ENCODE measurements around the gene TCF4. TPM values are rescaled to one million over a fixed set of nuclear protein-coding genes. Genes with fewer than 3 reads are reported as not detected.
A peak's percentile ranks its signal among the peaks of the same experiment; 100 is the strongest.

Gene TCF4
- total and polyA plus RNA-seq, 2 donors, result 12.7 to 36.6 TPM

GRCh38 chr18:55579501-55580270 is 8.3 kb downstream of the TCF4 start:
- no peak for DNase-seq (ENCODE audit: low read depth in 6 of 9, low spot score in 9 of 9)
- H3K4me3 ChIP-seq (ENCODE audit: low read length in 2 of 2), result no peak overlapping the region
- no peaks in the 10 kb centered on the region for H3K27me3 ChIP-seq (ENCODE audit: control insufficient read depth in 2 of 2, insufficient read depth in 1 of 2, low read length in 1 of 2)
- WGBS, result 83% methylated on average over 4 of the region's 4 CpGs
- no peaks in the 10 kb centered on the region for H3K36me3 ChIP-seq (ENCODE audit: control insufficient read depth in 2 of 2, insufficient read depth in 2 of 2, low read length in 1 of 2)
- no peak overlapping the region for H3K27ac ChIP-seq (ENCODE audit: low read depth in 1 of 2, low read length in 1 of 2)
- peaks cover 2% of the 10 kb centered on the region in 2 donors for H3K4me1 ChIP-seq (ENCODE audit: control insufficient read depth in 2 of 2, insufficient read depth in 2 of 2, low read length in 2 of 2)
- H3K9me3 ChIP-seq (ENCODE audit: control insufficient read depth in 2 of 2, insufficient read depth in 1 of 2, low read length in 1 of 2), result no peaks in the 10 kb centered on the region

GRCh38 chr18:55577812-55578539 is 10.0 kb downstream of the TCF4 start:
- DNase-seq (ENCODE audit: low read depth in 6 of 9, low spot score in 9 of 9), result peak in 1 of 9 donors; percentile 33
- Histone ChIP-seq H3K27ac (ENCODE audit: low read depth in 1 of 2, low read length in 1 of 2) (no peak overlapping the region), H3K27me3 (ENCODE audit: control insufficient read depth in 2 of 2, insufficient read depth in 1 of 2, low read length in 1 of 2) (no peaks in the 10 kb centered on the region), H3K4me3 (ENCODE audit: low read length in 2 of 2) (no peak overlapping the region), H3K9me3 (ENCODE audit: control insufficient read depth in 2 of 2, insufficient read depth in 1 of 2, low read length in 1 of 2) (no peaks in the 10 kb centered on the region), H3K36me3 (ENCODE audit: control insufficient read depth in 2 of 2, insufficient read depth in 2 of 2, low read length in 1 of 2) (no peaks in the 10 kb centered on the region), H3K4me1 (ENCODE audit: control insufficient read depth in 2 of 2, insufficient read depth in 2 of 2, low read length in 2 of 2) (peaks cover 2% of the 10 kb centered on the region in 2 donors)
- WGBS, result 95% methylated on average over 6 of the region's 6 CpGs

- H3K36me3 ChIP-seq (ENCODE audit: control insufficient read depth in 2 of 2, insufficient read depth in 2 of 2, low read length in 1 of 2), result no peaks in the 10 kb centered on the region
- DNase-seq (ENCODE audit: low read depth in 6 of 9, low spot score in 9 of 9), result peak in 1 of 9 donors; percentile 18
- H3K4me3 ChIP-seq (ENCODE audit: low read length in 2 of 2), result no peak overlapping the region
- H3K4me1 ChIP-seq (ENCODE audit: control insufficient read depth in 2 of 2, insufficient read depth in 2 of 2, low read length in 2 of 2), result no peaks in the 10 kb centered on the region
- 72% methylated on average over 3 of the region's 3 CpGs for WGBS
- no peak overlapping the region for H3K27ac ChIP-seq (ENCODE audit: low read depth in 1 of 2, low read length in 1 of 2)
- no peaks in the 10 kb centered on the region for H3K27me3 ChIP-seq (ENCODE audit: control insufficient read depth in 2 of 2, insufficient read depth in 1 of 2, low read length in 1 of 2)
- no peaks in the 10 kb centered on the region for H3K9me3 ChIP-seq (ENCODE audit: control insufficient read depth in 2 of 2, insufficient read depth in 1 of 2, low read length in 1 of 2)
Observed at GRCh38 chr18:55576001-55576400, 12.0 kb downstream of the TCF4 start.

- Histone ChIP-seq H3K4me1 (ENCODE audit: control insufficient read depth in 2 of 2, insufficient read depth in 2 of 2, low read length in 2 of 2) (no peaks in the 10 kb centered on the region), H3K27me3 (ENCODE audit: control insufficient read depth in 2 of 2, insufficient read depth in 1 of 2, low read length in 1 of 2) (no peaks in the 10 kb centered on the region), H3K4me3 (ENCODE audit: low read length in 2 of 2) (no peak overlapping the region), H3K36me3 (ENCODE audit: control insufficient read depth in 2 of 2, insufficient read depth in 2 of 2, low read length in 1 of 2) (no peaks in the 10 kb centered on the region), H3K27ac (ENCODE audit: low read depth in 1 of 2, low read length in 1 of 2) (no peak overlapping the region), H3K9me3 (ENCODE audit: control insufficient read depth in 2 of 2, insufficient read depth in 1 of 2, low read length in 1 of 2) (no peaks in the 10 kb centered on the region)
- WGBS, result 94% methylated on average over 1 of the region's 1 CpG
- no peak for DNase-seq (ENCODE audit: low read depth in 6 of 9, low spot score in 9 of 9)
Observed at GRCh38 chr18:55575066-55575465, 12.9 kb downstream of the TCF4 start.

GRCh38 chr18:55573386-55573785 is 14.6 kb downstream of the TCF4 start:
- no peak overlapping the region for H3K4me3 ChIP-seq (ENCODE audit: low read length in 2 of 2)
- no peak overlapping the region for H3K27ac ChIP-seq (ENCODE audit: low read depth in 1 of 2, low read length in 1 of 2)
- DNase-seq (ENCODE audit: low read depth in 6 of 9, low spot score in 9 of 9), result no peak
- H3K9me3 ChIP-seq (ENCODE audit: control insufficient read depth in 2 of 2, insufficient read depth in 1 of 2, low read length in 1 of 2), result no peaks in the 10 kb centered on the region
- no peaks in the 10 kb centered on the region for H3K27me3 ChIP-seq (ENCODE audit: control insufficient read depth in 2 of 2, insufficient read depth in 1 of 2, low read length in 1 of 2)
- no peaks in the 10 kb centered on the region for H3K36me3 ChIP-seq (ENCODE audit: control insufficient read depth in 2 of 2, insufficient read depth in 2 of 2, low read length in 1 of 2)
- H3K4me1 ChIP-seq (ENCODE audit: control insufficient read depth in 2 of 2, insufficient read depth in 2 of 2, low read length in 2 of 2), result no peaks in the 10 kb centered on the region
- 99% methylated on average over 2 of the region's 2 CpGs for WGBS

- DNase-seq (ENCODE audit: low read depth in 6 of 9, low spot score in 9 of 9), result no peak
- Histone ChIP-seq H3K4me3 (ENCODE audit: low read length in 2 of 2) (no peak overlapping the region), H3K4me1 (ENCODE audit: control insufficient read depth in 2 of 2, insufficient read depth in 2 of 2, low read length in 2 of 2) (no peaks in the 10 kb centered on the region), H3K27ac (ENCODE audit: low read depth in 1 of 2, low read length in 1 of 2) (no peak overlapping the region), H3K27me3 (ENCODE audit: control insufficient read depth in 2 of 2, insufficient read depth in 1 of 2, low read length in 1 of 2) (no peaks in the 10 kb centered on the region), H3K36me3 (ENCODE audit: control insufficient read depth in 2 of 2, insufficient read depth in 2 of 2, low read length in 1 of 2) (no peaks in the 10 kb centered on the region), H3K9me3 (ENCODE audit: control insufficient read depth in 2 of 2, insufficient read depth in 1 of 2, low read length in 1 of 2) (no peaks in the 10 kb centered on the region)
Observed at GRCh38 chr18:55570966-55571365, 17.0 kb downstream of the TCF4 start.

GRCh38 chr18:55566456-55566935 is 21.5 kb downstream of the TCF4 start:
- WGBS, result 99% methylated on average over 2 of the region's 2 CpGs
- no peak for DNase-seq (ENCODE audit: low read depth in 6 of 9, low spot score in 9 of 9)
- no peaks in the 10 kb centered on the region for H3K36me3 ChIP-seq (ENCODE audit: control insufficient read depth in 2 of 2, insufficient read depth in 2 of 2, low read length in 1 of 2)
- no peaks in the 10 kb centered on the region for H3K27me3 ChIP-seq (ENCODE audit: control insufficient read depth in 2 of 2, insufficient read depth in 1 of 2, low read length in 1 of 2)
- no peak overlapping the region for H3K27ac ChIP-seq (ENCODE audit: low read depth in 1 of 2, low read length in 1 of 2)
- no peaks in the 10 kb centered on the region for H3K4me1 ChIP-seq (ENCODE audit: control insufficient read depth in 2 of 2, insufficient read depth in 2 of 2, low read length in 2 of 2)
- H3K4me3 ChIP-seq (ENCODE audit: low read length in 2 of 2), result no peak overlapping the region
- H3K9me3 ChIP-seq (ENCODE audit: control insufficient read depth in 2 of 2, insufficient read depth in 1 of 2, low read length in 1 of 2), result no peaks in the 10 kb centered on the region

- DNase-seq (ENCODE audit: low read depth in 6 of 9, low spot score in 9 of 9), result no peak
- no peaks in the 10 kb centered on the region for H3K9me3 ChIP-seq (ENCODE audit: control insufficient read depth in 2 of 2, insufficient read depth in 1 of 2, low read length in 1 of 2)
- H3K27me3 ChIP-seq (ENCODE audit: control insufficient read depth in 2 of 2, insufficient read depth in 1 of 2, low read length in 1 of 2), result no peaks in the 10 kb centered on the region
- H3K36me3 ChIP-seq (ENCODE audit: control insufficient read depth in 2 of 2, insufficient read depth in 2 of 2, low read length in 1 of 2), result no peaks in the 10 kb centered on the region
- H3K27ac ChIP-seq (ENCODE audit: low read depth in 1 of 2, low read length in 1 of 2), result no peak overlapping the region
- H3K4me1 ChIP-seq (ENCODE audit: control insufficient read depth in 2 of 2, insufficient read depth in 2 of 2, low read length in 2 of 2), result no peaks in the 10 kb centered on the region
- 98% methylated on average over 2 of the region's 2 CpGs for whole genome bisulfite sequencing
- H3K4me3 ChIP-seq (ENCODE audit: low read length in 2 of 2), result no peak overlapping the region
Observed at GRCh38 chr18:55559739-55560138, 28.3 kb downstream of the TCF4 start.

- DNase-seq (ENCODE audit: low read depth in 6 of 9, low spot score in 9 of 9), result no peak
- no peaks in the 10 kb centered on the region for H3K9me3 ChIP-seq (ENCODE audit: control insufficient read depth in 2 of 2, insufficient read depth in 1 of 2, low read length in 1 of 2)
- H3K4me3 ChIP-seq (ENCODE audit: low read length in 2 of 2), result no peak overlapping the region
- WGBS, result 97% methylated on average over 1 of the region's 1 CpG
- no peaks in the 10 kb centered on the region for H3K27me3 ChIP-seq (ENCODE audit: control insufficient read depth in 2 of 2, insufficient read depth in 1 of 2, low read length in 1 of 2)
- H3K27ac ChIP-seq (ENCODE audit: low read depth in 1 of 2, low read length in 1 of 2), result no peak overlapping the region
- no peaks in the 10 kb centered on the region for H3K4me1 ChIP-seq (ENCODE audit: control insufficient read depth in 2 of 2, insufficient read depth in 2 of 2, low read length in 2 of 2)
- H3K36me3 ChIP-seq (ENCODE audit: control insufficient read depth in 2 of 2, insufficient read depth in 2 of 2, low read length in 1 of 2), result no peaks in the 10 kb centered on the region
Observed at GRCh38 chr18:55557211-55557610, 30.8 kb downstream of the TCF4 start.

Measured in thymus (tissue), 11 donors.